Glomerular visceral epithelial cell (primary cell): ENCODE data around the gene BAHCC1.
A peak's percentile ranks its signal among the peaks of the same experiment; 100 is the strongest.
"Not testable (repeated sequence)": the region's sequence is repeated elsewhere in the genome, so short reads cannot be mapped to it uniquely, and the experiment has no call there.

Experiments used
- DNase-seq: peaks from one replicate; pipeline ENCODE4 v3.0.0-alpha.2; 2016; ENCODE audit errors: extremely low spot score

BAHCC1 gene

DNA sequence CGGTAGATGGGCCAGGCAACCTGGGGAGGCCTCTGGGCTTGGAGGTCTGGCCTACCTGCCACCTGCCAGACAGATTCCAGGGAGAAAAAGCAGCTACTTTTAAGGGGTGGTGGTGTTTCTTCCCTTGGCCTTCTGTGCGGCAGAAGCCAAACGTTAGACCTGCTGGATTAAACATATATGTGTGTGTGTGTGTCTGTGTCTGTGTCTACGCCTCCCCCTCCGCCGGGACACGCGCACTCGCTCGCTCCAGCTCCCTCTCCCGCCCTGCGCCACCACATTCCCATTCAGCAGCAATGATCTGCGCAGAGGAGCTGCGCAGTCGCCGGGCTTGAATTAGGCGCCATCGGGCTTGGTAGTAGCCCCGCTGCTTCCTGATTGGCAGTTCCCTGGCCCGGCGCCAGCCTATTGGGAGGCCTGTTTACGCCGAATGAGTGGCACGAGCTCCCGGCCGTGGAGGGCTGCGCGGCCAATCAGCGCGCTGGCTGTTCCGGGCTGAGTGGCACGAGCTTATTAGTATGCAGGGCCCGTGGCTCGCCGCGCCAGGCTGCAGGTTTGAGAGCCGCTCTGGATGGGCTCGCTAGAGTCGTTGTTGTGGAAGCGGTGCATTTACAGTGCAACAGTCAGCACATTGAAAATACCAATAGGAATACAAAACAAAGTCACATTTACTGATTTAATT lies at the start of gene BAHCC1:
BAHCC1 (plus strand) TSS at position 537 of the 679 bp plus-strand sequence. CDS start 4,283 bp downstream, outside the sequence.
- peak; percentile 100 for DNase-seq

- peak; percentile 97 for DNase-seq
Observed at GRCh38 chr17:81346090-81346907, 49.0 kb upstream of the BAHCC1 start.

- DNase-seq = no peak
Observed at GRCh38 chr17:81346908-81347349, 48.3 kb upstream of the BAHCC1 start.

GRCh38 chr17:81347437-81347836 lies 47.8 kb upstream of the BAHCC1 start:
- no peak for DNase-seq

GRCh38 chr17:81348097-81349055 lies 46.9 kb upstream of the BAHCC1 start:
- DNase-seq = no peak

GRCh38 chr17:81349397-81350319 lies 45.6 kb upstream of the BAHCC1 start:
- DNase-seq = no peak

DNA sequence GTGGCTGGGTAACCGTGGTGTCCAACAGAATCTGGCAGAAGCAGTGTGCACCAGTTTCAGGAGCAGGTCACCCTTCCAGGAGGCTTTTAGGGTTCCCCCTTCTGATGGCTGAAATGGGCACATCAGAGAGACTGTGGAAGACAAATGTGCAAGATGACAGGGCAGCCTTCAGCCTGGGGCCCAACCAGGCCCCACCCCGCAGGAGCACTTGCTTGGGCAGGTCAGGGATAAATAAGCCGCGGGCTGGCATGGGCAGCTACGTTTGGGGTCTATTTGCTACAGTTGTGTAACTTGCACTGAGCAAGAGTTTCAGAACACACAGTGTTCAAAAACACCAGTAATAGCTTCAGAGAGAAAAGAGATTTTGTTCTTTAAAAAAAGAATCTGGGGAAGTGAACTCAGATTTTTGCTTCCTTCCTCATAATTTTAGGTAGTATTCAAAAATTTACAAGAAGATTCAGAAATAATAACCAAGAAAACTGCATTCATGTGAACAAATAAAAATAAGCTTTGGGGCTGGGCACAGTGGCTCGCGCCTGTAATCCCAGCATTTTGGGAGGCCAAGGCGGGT lies 44.9 kb upstream of the BAHCC1 start:
- DNase-seq = no peak

GRCh38 chr17:81351329-81352052 lies 43.8 kb upstream of the BAHCC1 start:
- not testable (repeated sequence) for DNase-seq

GRCh38 chr17:81352056-81352455 lies 43.2 kb upstream of the BAHCC1 start:
- DNase-seq = not testable (repeated sequence)

- DNase-seq = no peak
Observed at GRCh38 chr17:81354252-81354953, 40.9 kb upstream of the BAHCC1 start.

DNA sequence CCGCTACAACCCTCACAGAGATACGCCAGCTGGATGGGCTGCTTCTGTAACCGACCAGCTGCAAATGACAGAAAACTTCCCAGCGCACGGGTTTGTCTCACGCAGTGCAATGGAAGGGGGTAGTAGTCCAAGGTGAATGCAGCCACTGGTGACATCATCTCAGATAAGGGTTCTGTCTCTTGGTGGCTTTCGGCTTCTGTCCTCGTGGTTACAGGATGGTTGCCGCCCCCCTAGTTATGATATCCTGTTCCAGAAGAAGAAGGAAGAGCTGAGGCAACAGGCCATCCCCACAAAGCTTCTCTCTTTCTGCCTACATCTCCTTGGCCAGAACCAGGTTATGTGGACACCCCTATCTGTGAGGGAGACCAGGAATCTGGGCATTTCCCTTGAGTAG lies 40.3 kb upstream of the BAHCC1 start:
- no peak for DNase-seq

DNA sequence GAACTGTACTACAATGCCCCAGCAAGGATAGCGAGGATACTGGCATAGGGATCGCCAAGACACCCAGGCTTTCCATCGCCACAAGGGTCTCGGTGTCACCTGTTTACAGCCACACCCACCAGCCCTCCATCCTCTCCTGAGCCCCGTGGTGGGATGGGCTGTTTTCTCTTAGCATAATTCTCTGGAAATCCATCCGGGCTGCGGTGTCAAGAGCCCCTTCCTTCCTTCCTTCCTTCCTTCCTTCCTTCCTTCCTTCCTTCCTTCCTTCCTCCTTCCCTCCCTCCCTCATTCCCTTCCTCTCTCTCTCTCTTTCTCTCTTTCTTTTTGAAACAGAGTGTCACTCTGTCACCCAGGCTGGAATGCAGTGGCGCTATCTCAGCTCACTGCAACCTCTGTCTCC lies 36.0 kb upstream of the BAHCC1 start:
- DNase-seq = no peak

DNA sequence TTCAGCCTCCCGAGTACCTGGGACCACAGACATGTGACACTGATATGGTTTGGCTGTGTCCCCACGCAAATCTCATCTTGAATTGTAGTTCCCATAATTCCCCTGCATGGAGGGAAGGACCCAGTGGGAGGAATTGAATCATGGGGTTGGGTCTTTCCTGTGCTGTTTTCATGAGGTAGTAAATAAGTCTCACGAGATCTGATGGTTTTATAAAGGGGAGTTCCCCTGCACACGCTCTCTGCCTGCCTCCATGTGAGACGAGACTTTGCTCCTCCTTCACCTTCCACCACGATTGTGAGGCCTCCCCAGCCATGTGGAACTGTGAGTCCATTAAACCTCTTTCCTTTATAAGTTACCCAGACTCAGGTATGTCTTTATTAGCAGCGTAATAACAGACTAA lies 33.3 kb upstream of the BAHCC1 start:
- not testable (repeated sequence) for DNase-seq

GRCh38 chr17:81364278-81365147 lies 30.7 kb upstream of the BAHCC1 start:
- no peak for DNase-seq

- peak; percentile 67 for DNase-seq
Observed at GRCh38 chr17:81365148-81365600, 30.1 kb upstream of the BAHCC1 start.

- DNase-seq = peak; percentile 95
Observed at GRCh38 chr17:81365601-81366585, 29.4 kb upstream of the BAHCC1 start.

DNA sequence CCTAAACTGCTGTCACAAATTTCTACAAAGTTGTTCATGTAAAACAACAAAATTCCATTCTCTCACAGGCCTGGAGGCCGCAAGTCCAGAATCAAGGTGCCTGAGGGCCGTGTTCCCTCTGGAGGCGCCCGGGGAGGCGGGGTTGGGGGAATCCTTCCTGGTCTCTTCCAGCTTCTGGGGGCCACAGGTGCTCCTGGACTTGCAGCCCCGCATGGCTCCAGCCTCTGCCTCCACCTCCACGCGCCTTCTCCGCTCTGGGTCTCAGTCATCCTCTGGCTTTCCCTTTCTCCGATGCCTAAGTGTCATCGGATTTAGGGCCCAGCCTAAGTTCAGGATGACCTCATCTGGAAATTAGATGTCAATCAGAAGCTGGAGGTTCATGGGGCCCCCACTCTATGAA lies 28.6 kb upstream of the BAHCC1 start:
- no peak for DNase-seq
